Measurements from ENCODE around the gene EPN1. TPM values are rescaled to one million over a fixed set of nuclear protein-coding genes. Genes with fewer than 3 reads are reported as not detected.

The EPN1 gene
- total and polyA plus RNA-seq, 9 of the 15 experiments (the other 6 are each of a cell fraction or from before 2014, with no cell fraction given): 0.08 to 138 (median 12.7) TPM

DNA sequence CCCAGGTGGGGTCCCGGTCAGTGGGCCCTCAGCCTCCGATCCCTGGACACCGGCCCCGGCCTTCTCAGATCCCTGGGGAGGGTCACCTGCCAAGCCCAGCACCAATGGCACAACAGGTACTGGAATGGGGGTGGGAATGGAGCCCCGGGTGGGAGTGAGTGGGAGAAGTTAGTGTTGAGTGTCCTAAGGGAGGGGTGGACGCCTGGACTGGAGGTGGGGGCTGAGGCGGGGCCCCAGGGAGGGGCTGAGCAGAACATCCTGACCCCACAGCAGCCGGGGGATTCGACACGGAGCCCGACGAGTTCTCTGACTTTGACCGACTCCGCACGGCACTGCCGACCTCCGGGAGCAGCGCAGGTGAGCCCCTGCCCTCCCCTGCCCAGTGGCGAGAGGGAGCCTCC, 17.7 kb downstream of the EPN1 start (continued):
- no peak for TF ChIP-seq TOE1 (IDR thresholded peaks at IDR 0.05; ENCODE audit: borderline replicate concordance)
- TF ChIP-seq TOE1 (CRISPR knock-in tag; IDR thresholded peaks at IDR 0.05; ENCODE audit: borderline replicate concordance, low read depth): no peak
- TF ChIP-seq TFAM (CRISPR knock-in tag; conservative IDR thresholded peaks at IDR 0.05): no peak
- TF ChIP-seq, protein P1, sequence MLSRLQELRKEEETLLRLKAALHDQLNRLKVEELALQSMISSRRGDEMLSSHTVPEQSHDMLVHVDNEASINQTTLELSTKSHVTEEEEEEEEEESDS (CRISPR knock-in tag; IDR thresholded peaks at IDR 0.05): no peak
- no peak for TF ChIP-seq ARHGAP35 (IDR thresholded peaks at IDR 0.05; ENCODE audit: partially characterized antibody)
- TF ChIP-seq, protein P2, sequence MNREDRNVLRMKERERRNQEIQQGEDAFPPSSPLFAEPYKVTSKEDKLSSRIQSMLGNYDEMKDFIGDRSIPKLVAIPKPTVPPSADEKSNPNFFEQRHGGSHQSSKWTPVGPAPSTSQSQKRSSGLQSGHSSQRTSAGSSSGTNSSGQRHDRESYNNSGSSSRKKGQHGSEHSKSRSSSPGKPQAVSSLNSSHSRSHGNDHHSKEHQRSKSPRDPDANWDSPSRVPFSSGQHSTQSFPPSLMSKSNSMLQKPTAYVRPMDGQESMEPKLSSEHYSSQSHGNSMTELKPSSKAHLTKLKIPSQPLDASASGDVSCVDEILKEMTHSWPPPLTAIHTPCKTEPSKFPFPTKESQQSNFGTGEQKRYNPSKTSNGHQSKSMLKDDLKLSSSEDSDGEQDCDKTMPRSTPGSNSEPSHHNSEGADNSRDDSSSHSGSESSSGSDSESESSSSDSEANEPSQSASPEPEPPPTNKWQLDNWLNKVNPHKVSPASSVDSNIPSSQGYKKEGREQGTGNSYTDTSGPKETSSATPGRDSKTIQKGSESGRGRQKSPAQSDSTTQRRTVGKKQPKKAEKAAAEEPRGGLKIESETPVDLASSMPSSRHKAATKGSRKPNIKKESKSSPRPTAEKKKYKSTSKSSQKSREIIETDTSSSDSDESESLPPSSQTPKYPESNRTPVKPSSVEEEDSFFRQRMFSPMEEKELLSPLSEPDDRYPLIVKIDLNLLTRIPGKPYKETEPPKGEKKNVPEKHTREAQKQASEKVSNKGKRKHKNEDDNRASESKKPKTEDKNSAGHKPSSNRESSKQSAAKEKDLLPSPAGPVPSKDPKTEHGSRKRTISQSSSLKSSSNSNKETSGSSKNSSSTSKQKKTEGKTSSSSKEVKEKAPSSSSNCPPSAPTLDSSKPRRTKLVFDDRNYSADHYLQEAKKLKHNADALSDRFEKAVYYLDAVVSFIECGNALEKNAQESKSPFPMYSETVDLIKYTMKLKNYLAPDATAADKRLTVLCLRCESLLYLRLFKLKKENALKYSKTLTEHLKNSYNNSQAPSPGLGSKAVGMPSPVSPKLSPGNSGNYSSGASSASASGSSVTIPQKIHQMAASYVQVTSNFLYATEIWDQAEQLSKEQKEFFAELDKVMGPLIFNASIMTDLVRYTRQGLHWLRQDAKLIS (CRISPR knock-in tag; IDR thresholded peaks at IDR 0.05): no peak
- no peak for TF ChIP-seq GTF2E2 (tag; IDR thresholded peaks at IDR 0.05)
